BE2C (cell line): ENCODE measurements around the gene PPP2R5C.

Experiments
- DNase-seq: peaks from one replicate; pipeline ENCODE4 v3.0.0-alpha.2; 2020
- H3K27me3 ChIP-seq: fragments of 250-450 bp; sonication (Bioruptor Pico); 2 replicates; pipeline ENCODE4 v1.5.1; 2020; ENCODE audit warnings: mild to moderate bottlenecking
- H3K36me3 ChIP-seq: fragments of 250-450 bp; sonication (Bioruptor Pico); 2 replicates; pipeline ENCODE4 v1.5.1; 2020; ENCODE audit warnings: mild to moderate bottlenecking
- H3K4me1 ChIP-seq: fragments of 250-450 bp; sonication (Bioruptor Pico); 2 replicates; pipeline ENCODE4 v1.5.1; 2020
- H3K4me3 ChIP-seq: 2 replicates; pipeline ENCODE4 v1.5.1; 2011; ENCODE audit warnings: low read depth, low read length
- H3K9me3 ChIP-seq: fragments of 250-450 bp; sonication (Bioruptor Pico); 2 replicates; pipeline ENCODE4 v1.5.1; 2020
- TF ChIP-seq, protein P1 (sequence below): IDR thresholded peaks from 2 replicates; pipeline ENCODE4 v1.5.1; 2012; ENCODE audit warnings: mild to moderate bottlenecking, low read depth, low read length

Gene PPP2R5C

GRCh38 chr14:101760138-101761011, 1.1 kb upstream of the PPP2R5C start:
- H3K27me3 ChIP-seq = peaks cover 11% of the 10 kb centered on the region
- H3K4me3 ChIP-seq = peak overlapping the region; percentile 83
- DNase-seq = peak; percentile 99

GRCh38 chr14:101761881-101762529, 496 bp downstream of the PPP2R5C start:
- H3K4me1 ChIP-seq = peaks cover 10% of the 10 kb centered on the region
- peaks cover 11% of the 10 kb centered on the region for H3K27me3 ChIP-seq
- H3K9me3 ChIP-seq = no peaks in the 10 kb centered on the region
- H3K36me3 ChIP-seq = no peaks in the 10 kb centered on the region
- TF ChIP-seq, protein P1, sequence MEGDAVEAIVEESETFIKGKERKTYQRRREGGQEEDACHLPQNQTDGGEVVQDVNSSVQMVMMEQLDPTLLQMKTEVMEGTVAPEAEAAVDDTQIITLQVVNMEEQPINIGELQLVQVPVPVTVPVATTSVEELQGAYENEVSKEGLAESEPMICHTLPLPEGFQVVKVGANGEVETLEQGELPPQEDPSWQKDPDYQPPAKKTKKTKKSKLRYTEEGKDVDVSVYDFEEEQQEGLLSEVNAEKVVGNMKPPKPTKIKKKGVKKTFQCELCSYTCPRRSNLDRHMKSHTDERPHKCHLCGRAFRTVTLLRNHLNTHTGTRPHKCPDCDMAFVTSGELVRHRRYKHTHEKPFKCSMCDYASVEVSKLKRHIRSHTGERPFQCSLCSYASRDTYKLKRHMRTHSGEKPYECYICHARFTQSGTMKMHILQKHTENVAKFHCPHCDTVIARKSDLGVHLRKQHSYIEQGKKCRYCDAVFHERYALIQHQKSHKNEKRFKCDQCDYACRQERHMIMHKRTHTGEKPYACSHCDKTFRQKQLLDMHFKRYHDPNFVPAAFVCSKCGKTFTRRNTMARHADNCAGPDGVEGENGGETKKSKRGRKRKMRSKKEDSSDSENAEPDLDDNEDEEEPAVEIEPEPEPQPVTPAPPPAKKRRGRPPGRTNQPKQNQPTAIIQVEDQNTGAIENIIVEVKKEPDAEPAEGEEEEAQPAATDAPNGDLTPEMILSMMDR = no peak
- H3K4me3 ChIP-seq = peak overlapping the region; percentile 73
- DNase-seq = peak; percentile 41

More at GRCh38 chr14:101760138-101761011, 1.1 kb upstream of the PPP2R5C start:
- peaks cover 10% of the 10 kb centered on the region for H3K4me1 ChIP-seq
- TF ChIP-seq, protein P1 = no peak
- H3K9me3 ChIP-seq = no peaks in the 10 kb centered on the region
- no peaks in the 10 kb centered on the region for H3K36me3 ChIP-seq

GRCh38 chr14:101762530-101763101, 1.1 kb downstream of the PPP2R5C start:
- H3K27me3 ChIP-seq = peaks cover 11% of the 10 kb centered on the region
- DNase-seq = no peak
- TF ChIP-seq, protein P1 = no peak
- H3K4me1 ChIP-seq = peaks cover 10% of the 10 kb centered on the region
- H3K4me3 ChIP-seq = peak overlapping the region; percentile 73
- H3K9me3 ChIP-seq = no peaks in the 10 kb centered on the region
- no peaks in the 10 kb centered on the region for H3K36me3 ChIP-seq

GRCh38 chr14:101763941-101764709, 2.6 kb downstream of the PPP2R5C start:
- Histone ChIP-seq H3K36me3 (no peaks in the 10 kb centered on the region), H3K9me3 (no peaks in the 10 kb centered on the region), H3K4me1 (peaks cover 10% of the 10 kb centered on the region), H3K27me3 (peaks cover 7% of the 10 kb centered on the region), H3K4me3 (no peak overlapping the region)
- DNase-seq = no peak
- TF ChIP-seq, protein P1 = no peak

GRCh38 chr14:101767618-101768362, 6.3 kb downstream of the PPP2R5C start:
- Histone ChIP-seq H3K36me3 (no peaks in the 10 kb centered on the region), H3K4me3 (no peak overlapping the region), H3K9me3 (no peaks in the 10 kb centered on the region), H3K4me1 (peaks cover 15% of the 10 kb centered on the region), H3K27me3 (no peaks in the 10 kb centered on the region)
- no peak for DNase-seq
- TF ChIP-seq, protein P1 = no peak
